GM12872 (cell line): Measurements from ENCODE around the gene APOC1.
"Not testable (repeated sequence)": the region's sequence is repeated elsewhere in the genome, so short reads cannot be mapped to it uniquely, and the experiment has no call there.

Experiments used
- CTCF ChIP-seq: IDR thresholded peaks from 3 replicates; pipeline ENCODE4 v1.5.1; 2011; ENCODE audit warnings: low read depth, mild to moderate bottlenecking, low read length, moderate library complexity; ENCODE audit not compliant: insufficient read depth

The APOC1 gene

GRCh38 chr19:44914433-44915206, at the start of gene APOC1:
APOC1 (plus strand) TSS chr19:44914608; CDS start chr19:44914892, 284 bp downstream.
- not testable (repeated sequence) for TF ChIP-seq CTCF

- TF ChIP-seq CTCF: no peak
These were observed 49.1 kb upstream of the APOC1 start for GRCh38 chr19:44865196-44865767.

GRCh38 chr19:44866664-44867063, 47.7 kb upstream of the APOC1 start:
- TF ChIP-seq CTCF: no peak

- no peak for TF ChIP-seq CTCF
These were observed 46.8 kb upstream of the APOC1 start for GRCh38 chr19:44867578-44867977.

- no peak for TF ChIP-seq CTCF
These were observed 44.5 kb upstream of the APOC1 start for GRCh38 chr19:44869733-44870470.

GRCh38 chr19:44871809-44872208, 42.6 kb upstream of the APOC1 start:
- no peak for TF ChIP-seq CTCF

- no peak for TF ChIP-seq CTCF
These were observed 41.7 kb upstream of the APOC1 start for GRCh38 chr19:44872661-44873060.
